ENCODE measurements around the gene ZNF595. TPM values are rescaled to one million over a fixed set of nuclear protein-coding genes. Genes with fewer than 3 reads are reported as not detected.
"Not testable (repeated sequence)": the region's sequence is repeated elsewhere in the genome, so short reads cannot be mapped to it uniquely, and the experiment has no call there.

ZNF595 gene
- total RNA-seq, 1 donor from 2014 or later = 6.1 TPM

- intact Hi-C loops (cut with micrococcal nuclease) = no loop called here
Observed at GRCh38 chr4:85951-86350, 32.8 kb downstream of the ZNF595 start.

- intact Hi-C loops (cut with micrococcal nuclease) = not testable (repeated sequence)
Observed at GRCh38 chr4:86559-87324, 33.6 kb downstream of the ZNF595 start.

GRCh38 chr4:98386-98785, 45.3 kb downstream of the ZNF595 start:
- intact Hi-C loops (cut with micrococcal nuclease) = no loop called here

GRCh38 chr4:99863-100262, 46.7 kb downstream of the ZNF595 start:
- intact Hi-C loops (cut with micrococcal nuclease) = no loop called here

- intact Hi-C loops (cut with micrococcal nuclease) = no loop called here
Observed at GRCh38 chr4:107083-107443, 53.9 kb downstream of the ZNF595 start.

- intact Hi-C loops (cut with micrococcal nuclease) = no loop called here
Observed at GRCh38 chr4:107444-108429, 54.6 kb downstream of the ZNF595 start.

GRCh38 chr4:112771-113170, 59.6 kb downstream of the ZNF595 start:
- intact Hi-C loops (cut with micrococcal nuclease) = no loop called here

- intact Hi-C loops (cut with micrococcal nuclease) = no loop called here
Observed at GRCh38 chr4:113732-114131, 60.6 kb downstream of the ZNF595 start.

GRCh38 chr4:114149-114548, 61.0 kb downstream of the ZNF595 start:
- intact Hi-C loops (cut with micrococcal nuclease) = no loop called here

GRCh38 chr4:116499-116898, 63.4 kb downstream of the ZNF595 start:
- intact Hi-C loops (cut with micrococcal nuclease) = no loop called here

- intact Hi-C loops (cut with micrococcal nuclease) = loop anchor here (5.0 kb wide), 5 partner anchors 122 to 552 kb away; partner anchors contain the start of genes ATP5ME, MYL5, PIGG and ZNF141
Observed at GRCh38 chr4:120616-121015, 67.5 kb downstream of the ZNF595 start.

- intact Hi-C loops (cut with micrococcal nuclease) = loop anchor here (5.0 kb wide), 5 partner anchors 121 to 551 kb away; partner anchors contain the start of genes ATP5ME, MYL5, PIGG and ZNF141
Observed at GRCh38 chr4:121408-122084, 68.4 kb downstream of the ZNF595 start.

- intact Hi-C loops (cut with micrococcal nuclease) = loop anchor here (5.0 kb wide), 5 partner anchors 118 to 548 kb away; partner anchors contain the start of genes ATP5ME, MYL5, PIGG and ZNF141
Observed at GRCh38 chr4:123922-124274, 70.8 kb downstream of the ZNF595 start.

- intact Hi-C loops (cut with micrococcal nuclease) = loop anchor here (5.0 kb wide), 5 partner anchors 118 to 548 kb away; partner anchors contain the start of genes ATP5ME, MYL5, PIGG and ZNF141
Observed at GRCh38 chr4:124275-125081, 71.4 kb downstream of the ZNF595 start, which contains the start of gene ZNF718. Gene ZNF718 (plus strand): TSS chr4:124501. CDS start chr4:124671, 170 bp downstream.

GRCh38 chr4:125091-125771, 72.1 kb downstream of the ZNF595 start:
- intact Hi-C loops (cut with micrococcal nuclease) = no loop called here

- intact Hi-C loops (cut with micrococcal nuclease) = no loop called here
Observed at GRCh38 chr4:125833-126232, 72.7 kb downstream of the ZNF595 start.

GRCh38 chr4:132483-132882, 79.4 kb downstream of the ZNF595 start:
- intact Hi-C loops (cut with micrococcal nuclease) = no loop called here

All from T-helper 2 cell treated with Interferon-gamma antibody and Interleukin-4, amounts not matched to agents 100 ng/mL and 5 ng/mL, for 36 hours (primary cell).